ENCODE measurements around the gene CAMKMT. TPM values are rescaled to one million over a fixed set of nuclear protein-coding genes. Genes with fewer than 3 reads are reported as not detected.

CAMKMT gene
- total RNA-seq, 1 experiment from 2014 or later = 2.7 TPM

GRCh38 chr2:44532031-44532430 lies 170.3 kb downstream of the CAMKMT start:
- no peak for ATAC-seq
- H3K27ac ChIP-seq (ENCODE audit: low read length) = no peak overlapping the region
- H2AFZ ChIP-seq (ENCODE audit: low read length) = no peak overlapping the region
- no peak overlapping the region for H3K9ac ChIP-seq (ENCODE audit: low read length)
- no peaks in the 10 kb centered on the region for H3K9me2 ChIP-seq (replicated peaks; ENCODE audit: low read length)
- no TSS peak for BruUV-seq (replicated peaks)
- H4K20me1 ChIP-seq (ENCODE audit: low read length) = no peaks in the 10 kb centered on the region
- ChIA-PET CTCF (interaction anchor here (0.8 kb wide), 1 partner anchor 15 kb away, joined by 7 read pairs; no protein-coding TSS in a partner anchor), POLR2A (ENCODE audit: unreplicated experiment) (no interaction called here)
- H3K4me2 ChIP-seq (ENCODE audit: low read length) = no peak overlapping the region
- no peaks in the 10 kb centered on the region for H3K36me3 ChIP-seq (ENCODE audit: low read depth, low read length)
- H3K27me3 ChIP-seq (ENCODE audit: low read length) = no peaks in the 10 kb centered on the region
- no peaks in the 10 kb centered on the region for H3F3A ChIP-seq (ENCODE audit: low read length, unreplicated experiment)
- intact Hi-C loops (cut with micrococcal nuclease) = no loop called here
- DNase-seq = no peak
- no peak overlapping the region for H3K4me3 ChIP-seq (ENCODE audit: low read length)
- no peaks in the 10 kb centered on the region for H3K79me2 ChIP-seq (ENCODE audit: low read length)
- peaks cover 17% of the 10 kb centered on the region; the same call in 1 of the 2 replicates for H3K4me1 ChIP-seq (ENCODE audit: insufficient read depth, low read length)
- H3K9me3 ChIP-seq (ENCODE audit: low read length) = no peaks in the 10 kb centered on the region
- no peak for TF ChIP-seq EZH2phosphoT487 (IDR thresholded peaks at IDR 0.05; ENCODE audit: borderline replicate concordance, low read length)
- TF ChIP-seq EZH2 (IDR thresholded peaks at IDR 0.05; ENCODE audit: low read length, unreplicated experiment) = no peak
- TF ChIP-seq CTCF (conservative IDR thresholded peaks at IDR 0.05; ENCODE audit: low read depth, low read length) = no peak

- intact Hi-C loops (cut with micrococcal nuclease) = no loop called here
- ATAC-seq (no peak), DNase-seq (no peak)
- no peaks in the 10 kb centered on the region for H3F3A ChIP-seq (ENCODE audit: low read length, unreplicated experiment)
- H3K4me2 ChIP-seq (ENCODE audit: low read length) = no peak overlapping the region
- H2AFZ ChIP-seq (ENCODE audit: low read length) = no peak overlapping the region
- H3K4me1 ChIP-seq (ENCODE audit: insufficient read depth, low read length) = peaks cover 12% of the 10 kb centered on the region; the same call in 1 of the 2 replicates
- no peaks in the 10 kb centered on the region for H4K20me1 ChIP-seq (ENCODE audit: low read length)
- ChIA-PET CTCF (no interaction called here), POLR2A (ENCODE audit: unreplicated experiment) (no interaction called here)
- H3K9me2 ChIP-seq (replicated peaks; ENCODE audit: low read length) = no peaks in the 10 kb centered on the region
- TF ChIP-seq EZH2 (IDR thresholded peaks at IDR 0.05; ENCODE audit: low read length, unreplicated experiment) (no peak), CTCF (conservative IDR thresholded peaks at IDR 0.05; ENCODE audit: low read depth, low read length) (no peak), EZH2phosphoT487 (IDR thresholded peaks at IDR 0.05; ENCODE audit: borderline replicate concordance, low read length) (no peak)
- no peaks in the 10 kb centered on the region for H3K9me3 ChIP-seq (ENCODE audit: low read length)
- no peaks in the 10 kb centered on the region for H3K27me3 ChIP-seq (ENCODE audit: low read length)
- H3K4me3 ChIP-seq (ENCODE audit: low read length) = no peak overlapping the region
- no peak overlapping the region for H3K9ac ChIP-seq (ENCODE audit: low read length)
- no peaks in the 10 kb centered on the region for H3K36me3 ChIP-seq (ENCODE audit: low read depth, low read length)
- H3K79me2 ChIP-seq (ENCODE audit: low read length) = no peaks in the 10 kb centered on the region
- no TSS peak for BruUV-seq (replicated peaks)
- H3K27ac ChIP-seq (ENCODE audit: low read length) = no peak overlapping the region
Measured at GRCh38 chr2:44533508-44533907, 171.8 kb downstream of the CAMKMT start.

GRCh38 chr2:44535376-44535775 lies 173.6 kb downstream of the CAMKMT start:
- no peaks in the 10 kb centered on the region for H3K36me3 ChIP-seq (ENCODE audit: low read depth, low read length)
- ATAC-seq (no peak), DNase-seq (no peak)
- no peak overlapping the region for H3K4me3 ChIP-seq (ENCODE audit: low read length)
- ChIA-PET POLR2A (ENCODE audit: unreplicated experiment) (no interaction called here), CTCF (no interaction called here)
- no peak overlapping the region for H2AFZ ChIP-seq (ENCODE audit: low read length)
- BruUV-seq (replicated peaks) = no TSS peak
- no peaks in the 10 kb centered on the region for H3K27me3 ChIP-seq (ENCODE audit: low read length)
- no peak for TF ChIP-seq EZH2phosphoT487 (IDR thresholded peaks at IDR 0.05; ENCODE audit: borderline replicate concordance, low read length)
- TF ChIP-seq CTCF (conservative IDR thresholded peaks at IDR 0.05; ENCODE audit: low read depth, low read length) = no peak
- no peak for TF ChIP-seq EZH2 (IDR thresholded peaks at IDR 0.05; ENCODE audit: low read length, unreplicated experiment)
- H3K27ac ChIP-seq (ENCODE audit: low read length) = no peak overlapping the region
- intact Hi-C loops (cut with micrococcal nuclease) = no loop called here
- no peaks in the 10 kb centered on the region for H3K9me2 ChIP-seq (replicated peaks; ENCODE audit: low read length)
- no peak overlapping the region for H3K4me2 ChIP-seq (ENCODE audit: low read length)
- no peak overlapping the region for H3K9ac ChIP-seq (ENCODE audit: low read length)
- no peaks in the 10 kb centered on the region for H3K4me1 ChIP-seq (ENCODE audit: insufficient read depth, low read length)
- H4K20me1 ChIP-seq (ENCODE audit: low read length) = no peaks in the 10 kb centered on the region
- no peaks in the 10 kb centered on the region for H3F3A ChIP-seq (ENCODE audit: low read length, unreplicated experiment)
- no peaks in the 10 kb centered on the region for H3K9me3 ChIP-seq (ENCODE audit: low read length)
- no peaks in the 10 kb centered on the region for H3K79me2 ChIP-seq (ENCODE audit: low read length)

Data from PC-3 (cell line).